Ureter (tissue), 1 donor: Measurements from ENCODE around the gene DDAH1. TPM values are rescaled to one million over a fixed set of nuclear protein-coding genes. Genes with fewer than 3 reads are reported as not detected.

Experiments used
- DNase-seq: peaks from one replicate; pipeline ENCODE4 v3.0.0-alpha.2; 2020; ENCODE audit warnings: low spot score
- total RNA-seq: library from RNA; stranded (reverse); gene quantifications from one replicate; pipeline ENCODE4 v1.2.4, GENCODE V29; 2023
- donor health status: DM: yes; HTN: yes; CAD: no.

Gene DDAH1
- total RNA-seq, 1 donor from 2014 or later: 51.2 TPM

- no peak for DNase-seq
Measured at GRCh38 chr1:85274969-85275453, 189.9 kb downstream of the DDAH1 start.

- DNase-seq: no peak
Measured at GRCh38 chr1:85273397-85273796, 191.6 kb downstream of the DDAH1 start.

DNA sequence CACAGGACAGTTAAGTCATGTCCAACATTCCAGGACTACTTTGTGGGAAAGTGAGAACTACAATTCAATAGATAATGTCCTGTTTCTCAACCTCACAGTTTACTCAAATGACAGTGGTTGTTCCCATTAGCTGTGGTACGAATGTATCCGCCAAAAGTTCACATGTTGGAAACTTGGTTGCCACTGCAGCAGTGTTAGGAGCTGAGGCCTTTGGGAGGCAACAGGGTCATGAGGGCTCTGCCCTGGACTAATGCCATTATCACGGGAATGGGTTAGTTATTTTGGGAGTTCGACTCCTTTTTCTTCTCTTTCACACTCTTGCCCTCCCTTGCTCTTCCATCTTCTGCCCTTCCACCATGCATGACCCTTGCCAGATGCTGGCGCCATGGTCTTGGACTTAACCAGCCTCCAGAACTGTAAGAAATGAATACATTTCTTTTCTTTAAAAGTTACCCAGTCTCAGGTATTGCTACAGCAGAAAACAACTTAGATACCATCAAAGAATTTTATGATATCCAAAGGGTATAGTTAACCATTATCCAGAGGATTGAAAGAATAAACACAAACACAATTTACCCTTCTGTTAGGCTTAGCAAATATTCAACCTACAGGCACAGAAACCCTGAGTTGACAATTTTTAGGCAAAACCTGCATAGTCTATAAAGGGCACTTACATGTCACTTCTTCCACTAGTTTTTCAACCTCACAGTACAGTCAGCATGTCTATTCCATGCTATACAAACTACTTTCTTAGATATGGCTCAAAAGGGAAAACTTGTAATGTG is 196.0 kb downstream of the DDAH1 start:
- DNase-seq: no peak

Other genes starting within 250 kb of the DDAH1 start
- 30.0 TPM for gene C1orf52, start 205.5 kb downstream of the DDAH1 start, total RNA-seq
- gene BCL10, start 188.5 kb downstream of the DDAH1 start, total RNA-seq: 34.9 TPM
- gene CCN1, start 115.6 kb upstream of the DDAH1 start, total RNA-seq: 25.5 TPM
- 30.7 TPM for gene ZNHIT6, start 243.3 kb upstream of the DDAH1 start, total RNA-seq